ENCODE measurements around the gene GPR75.
A peak's percentile ranks its signal among the peaks of the same experiment; 100 is the strongest.
"Not testable (repeated sequence)": the region's sequence is repeated elsewhere in the genome, so short reads cannot be mapped to it uniquely, and the experiment has no call there.

GPR75 gene

GRCh38 chr2:53840580-53840979, 19.2 kb downstream of the GPR75 start:
- Histone ChIP-seq H3K4ac (ENCODE audit: low read depth, low read length) (no peak overlapping the region), H3K18ac (ENCODE audit: low read length) (no peak overlapping the region), H4K91ac (ENCODE audit: low read depth, low read length) (no peak overlapping the region), H2AK5ac (ENCODE audit: low read length) (no peak overlapping the region), H2BK12ac (ENCODE audit: low read length) (no peak overlapping the region), H4K12ac (ENCODE audit: low read depth, low read length) (no peak overlapping the region), H3K4me3 (ENCODE audit: low read depth, low read length) (no peak overlapping the region), H3K4me1 (ENCODE audit: control insufficient read depth in 1 of 2, insufficient read depth in 2 of 2, low read length in 2 of 2) (no peaks in the 10 kb centered on the region), H3K14ac (ENCODE audit: low read length) (no peak overlapping the region), H2BK5ac (ENCODE audit: low read depth, low read length, poor library complexity) (no peak overlapping the region), H3K23ac (ENCODE audit: low read length) (no peak overlapping the region), H2BK120ac (ENCODE audit: insufficient read depth, low read length, poor library complexity) (no peak overlapping the region), H3K9me3 (ENCODE audit: insufficient read depth, low read depth, low read length) (no peaks in the 10 kb centered on the region), H2AFZ (ENCODE audit: insufficient read depth, low read length, poor library complexity) (no peak overlapping the region), H3K36me3 (ENCODE audit: control insufficient read depth in 1 of 2, insufficient read depth in 2 of 2, low read length in 2 of 2) (no peaks in the 10 kb centered on the region), H3K79me1 (ENCODE audit: low read length) (no peaks in the 10 kb centered on the region), H3K27ac (ENCODE audit: low read depth, low read length) (no peak overlapping the region), H3K27me3 (ENCODE audit: insufficient read depth, low read length) (no peaks in the 10 kb centered on the region), H3K79me2 (ENCODE audit: control insufficient read depth, insufficient read depth, low read length, poor library complexity) (no peaks in the 10 kb centered on the region), H4K8ac (ENCODE audit: low read depth, low read length) (no peak overlapping the region), H3K9ac (ENCODE audit: low read length) (no peak overlapping the region), H3K4me2 (ENCODE audit: low read length) (no peak overlapping the region)
- no CpG with 5 or more reads among the region's 1 CpG for WGBS (ENCODE audit: extremely low coverage, insufficient coverage, insufficient read length)
- DNase-seq: peak in 1 of 2 donors; percentile 39

GRCh38 chr2:53829980-53830290, 29.8 kb downstream of the GPR75 start:
- H2BK12ac ChIP-seq (ENCODE audit: low read length); H3K9ac ChIP-seq (ENCODE audit: low read length); H4K91ac ChIP-seq (ENCODE audit: low read depth, low read length); H3K4ac ChIP-seq (ENCODE audit: low read depth, low read length); H3K14ac ChIP-seq (ENCODE audit: low read length); H3K23ac ChIP-seq (ENCODE audit: low read length); H3K18ac ChIP-seq (ENCODE audit: low read length); H2BK5ac ChIP-seq (ENCODE audit: low read depth, low read length, poor library complexity); H3K4me2 ChIP-seq (ENCODE audit: low read length); DNase-seq; H3K79me1 ChIP-seq (ENCODE audit: low read length); H3K4me3 ChIP-seq (ENCODE audit: low read depth, low read length); H4K12ac ChIP-seq (ENCODE audit: low read depth, low read length); H3K4me1 ChIP-seq (ENCODE audit: control insufficient read depth in 1 of 2, insufficient read depth in 2 of 2, low read length in 2 of 2); H3K9me3 ChIP-seq (ENCODE audit: insufficient read depth, low read depth, low read length); H3K79me2 ChIP-seq (ENCODE audit: control insufficient read depth, insufficient read depth, low read length, poor library complexity); H3K27me3 ChIP-seq (ENCODE audit: insufficient read depth, low read length); H4K8ac ChIP-seq (ENCODE audit: low read depth, low read length); H3K27ac ChIP-seq (ENCODE audit: low read depth, low read length); H2AK5ac ChIP-seq (ENCODE audit: low read length); H2BK120ac ChIP-seq (ENCODE audit: insufficient read depth, low read length, poor library complexity); H2AFZ ChIP-seq (ENCODE audit: insufficient read depth, low read length, poor library complexity); H3K36me3 ChIP-seq (ENCODE audit: control insufficient read depth in 1 of 2, insufficient read depth in 2 of 2, low read length in 2 of 2): not testable (repeated sequence)
- WGBS (ENCODE audit: extremely low coverage, insufficient coverage, insufficient read length): no CpG with 5 or more reads among the region's 4 CpGs

GRCh38 chr2:53829273-53829979, 30.3 kb downstream of the GPR75 start:
- H3K9me3 ChIP-seq (ENCODE audit: insufficient read depth, low read depth, low read length): no peaks in the 10 kb centered on the region
- H3K23ac ChIP-seq (ENCODE audit: low read length): no peak overlapping the region
- 100% methylated on average over 2 of the region's 11 CpGs for WGBS (ENCODE audit: extremely low coverage, insufficient coverage, insufficient read length)
- H2BK5ac ChIP-seq (ENCODE audit: low read depth, low read length, poor library complexity): no peak overlapping the region
- H2AFZ ChIP-seq (ENCODE audit: insufficient read depth, low read length, poor library complexity): no peak overlapping the region
- no peak overlapping the region for H4K12ac ChIP-seq (ENCODE audit: low read depth, low read length)
- no peaks in the 10 kb centered on the region for H3K36me3 ChIP-seq (ENCODE audit: control insufficient read depth in 1 of 2, insufficient read depth in 2 of 2, low read length in 2 of 2)
- H3K4me3 ChIP-seq (ENCODE audit: low read depth, low read length): no peak overlapping the region
- H3K79me2 ChIP-seq (ENCODE audit: control insufficient read depth, insufficient read depth, low read length, poor library complexity): no peaks in the 10 kb centered on the region
- no peak overlapping the region for H2BK120ac ChIP-seq (ENCODE audit: insufficient read depth, low read length, poor library complexity)
- no peak for DNase-seq
- no peak overlapping the region for H3K14ac ChIP-seq (ENCODE audit: low read length)
- no peak overlapping the region for H2AK5ac ChIP-seq (ENCODE audit: low read length)
- no peak overlapping the region for H3K27ac ChIP-seq (ENCODE audit: low read depth, low read length)
- no peak overlapping the region for H3K18ac ChIP-seq (ENCODE audit: low read length)
- no peak overlapping the region for H4K91ac ChIP-seq (ENCODE audit: low read depth, low read length)
- H3K4me2 ChIP-seq (ENCODE audit: low read length): no peak overlapping the region
- H3K4me1 ChIP-seq (ENCODE audit: control insufficient read depth in 1 of 2, insufficient read depth in 2 of 2, low read length in 2 of 2): no peaks in the 10 kb centered on the region
- no peak overlapping the region for H3K4ac ChIP-seq (ENCODE audit: low read depth, low read length)
- H3K9ac ChIP-seq (ENCODE audit: low read length): no peak overlapping the region
- H3K27me3 ChIP-seq (ENCODE audit: insufficient read depth, low read length): no peaks in the 10 kb centered on the region
- H4K8ac ChIP-seq (ENCODE audit: low read depth, low read length): no peak overlapping the region
- no peak overlapping the region for H2BK12ac ChIP-seq (ENCODE audit: low read length)
- H3K79me1 ChIP-seq (ENCODE audit: low read length): no peaks in the 10 kb centered on the region

DNA sequence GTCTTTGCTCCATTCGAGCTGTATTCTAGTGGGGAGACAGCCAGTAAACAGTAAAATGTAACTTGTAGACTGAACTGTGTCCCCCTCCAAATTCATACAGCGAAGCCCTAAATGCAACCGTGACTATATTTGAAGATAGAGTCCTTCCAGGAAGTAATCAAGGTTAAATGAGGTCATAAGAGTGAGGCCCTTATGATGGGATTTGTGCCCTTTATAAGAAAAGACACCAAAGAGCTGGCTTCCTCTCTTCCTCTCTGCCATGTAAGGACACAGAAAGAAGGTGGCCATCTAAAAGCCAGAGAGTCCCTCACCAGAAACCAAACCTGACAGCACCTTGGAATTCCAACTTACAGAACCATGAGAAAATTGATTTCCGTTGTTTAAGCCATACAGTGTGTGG, 31.4 kb downstream of the GPR75 start:
- no CpG with 5 or more reads among the region's 4 CpGs for WGBS (ENCODE audit: extremely low coverage, insufficient coverage, insufficient read length)
- no peak overlapping the region for H2AFZ ChIP-seq (ENCODE audit: insufficient read depth, low read length, poor library complexity)
- no peak overlapping the region for H4K12ac ChIP-seq (ENCODE audit: low read depth, low read length)
- H2BK12ac ChIP-seq (ENCODE audit: low read length): no peak overlapping the region
- no peak overlapping the region for H3K4me2 ChIP-seq (ENCODE audit: low read length)
- no peaks in the 10 kb centered on the region for H3K36me3 ChIP-seq (ENCODE audit: control insufficient read depth in 1 of 2, insufficient read depth in 2 of 2, low read length in 2 of 2)
- no peaks in the 10 kb centered on the region for H3K4me1 ChIP-seq (ENCODE audit: control insufficient read depth in 1 of 2, insufficient read depth in 2 of 2, low read length in 2 of 2)
- no peak overlapping the region for H2BK120ac ChIP-seq (ENCODE audit: insufficient read depth, low read length, poor library complexity)
- H3K4me3 ChIP-seq (ENCODE audit: low read depth, low read length): no peak overlapping the region
- H3K79me2 ChIP-seq (ENCODE audit: control insufficient read depth, insufficient read depth, low read length, poor library complexity): no peaks in the 10 kb centered on the region
- H2BK5ac ChIP-seq (ENCODE audit: low read depth, low read length, poor library complexity): no peak overlapping the region
- H3K23ac ChIP-seq (ENCODE audit: low read length): no peak overlapping the region
- H4K8ac ChIP-seq (ENCODE audit: low read depth, low read length): no peak overlapping the region
- no peak overlapping the region for H3K9ac ChIP-seq (ENCODE audit: low read length)
- H3K9me3 ChIP-seq (ENCODE audit: insufficient read depth, low read depth, low read length): no peaks in the 10 kb centered on the region
- no peak overlapping the region for H3K4ac ChIP-seq (ENCODE audit: low read depth, low read length)
- DNase-seq: no peak
- no peak overlapping the region for H4K91ac ChIP-seq (ENCODE audit: low read depth, low read length)
- no peaks in the 10 kb centered on the region for H3K79me1 ChIP-seq (ENCODE audit: low read length)
- H3K27me3 ChIP-seq (ENCODE audit: insufficient read depth, low read length): no peaks in the 10 kb centered on the region
- no peak overlapping the region for H3K14ac ChIP-seq (ENCODE audit: low read length)
- H2AK5ac ChIP-seq (ENCODE audit: low read length): no peak overlapping the region
- H3K27ac ChIP-seq (ENCODE audit: low read depth, low read length): no peak overlapping the region
- H3K18ac ChIP-seq (ENCODE audit: low read length): no peak overlapping the region

Measured in trophoblast cell (in vitro differentiated cells and primary cell).